Esophagus squamous epithelium (tissue), 4 donors: ENCODE data around the gene CNST.

Experiments used
- POLR2A ChIP-seq, 4 donors: fragments of 450-650 bp; IDR thresholded peaks; one replicate each; pipeline ENCODE4 v1.6.1; 2017; ENCODE audit warnings: antibody characterized with exemption in 4 of 4, mild to moderate bottlenecking in 4 of 4, moderate library complexity in 3 of 4
- TF ChIP-seq, protein P1 (sequence below), 6 experiments: fragments of 450-650 bp in 4 of 6; fragments of 200-600 bp in 2 of 6; sonication (generic) in 2 of 6; IDR thresholded peaks; one replicate each; pipeline ENCODE4 v1.5.1; 2016 to 2019; ENCODE audit warnings: antibody characterized with exemption in 6 of 6, mild to moderate bottlenecking in 4 of 6, moderate library complexity in 4 of 6

DNA sequence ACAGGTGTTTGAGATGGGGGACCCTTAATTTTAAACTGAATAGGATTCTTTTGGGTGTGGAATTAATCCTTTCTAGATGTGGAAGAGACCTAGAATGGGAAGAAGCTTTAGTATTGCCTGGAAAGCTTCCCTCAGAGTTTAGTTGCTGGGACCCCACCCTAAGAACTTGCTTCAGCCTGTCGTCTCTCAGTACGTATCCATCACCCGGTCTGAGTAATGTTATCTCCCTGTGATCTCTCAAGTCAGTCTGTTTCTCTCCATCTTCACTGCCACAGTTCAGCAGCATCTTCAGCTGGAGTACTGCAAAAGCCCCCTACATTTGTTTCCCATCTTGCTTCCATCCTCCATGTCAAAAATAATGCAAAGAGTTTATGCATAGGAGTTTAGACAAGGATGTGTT is 28.9 kb downstream of the CNST start:
- TF ChIP-seq, protein P1, sequence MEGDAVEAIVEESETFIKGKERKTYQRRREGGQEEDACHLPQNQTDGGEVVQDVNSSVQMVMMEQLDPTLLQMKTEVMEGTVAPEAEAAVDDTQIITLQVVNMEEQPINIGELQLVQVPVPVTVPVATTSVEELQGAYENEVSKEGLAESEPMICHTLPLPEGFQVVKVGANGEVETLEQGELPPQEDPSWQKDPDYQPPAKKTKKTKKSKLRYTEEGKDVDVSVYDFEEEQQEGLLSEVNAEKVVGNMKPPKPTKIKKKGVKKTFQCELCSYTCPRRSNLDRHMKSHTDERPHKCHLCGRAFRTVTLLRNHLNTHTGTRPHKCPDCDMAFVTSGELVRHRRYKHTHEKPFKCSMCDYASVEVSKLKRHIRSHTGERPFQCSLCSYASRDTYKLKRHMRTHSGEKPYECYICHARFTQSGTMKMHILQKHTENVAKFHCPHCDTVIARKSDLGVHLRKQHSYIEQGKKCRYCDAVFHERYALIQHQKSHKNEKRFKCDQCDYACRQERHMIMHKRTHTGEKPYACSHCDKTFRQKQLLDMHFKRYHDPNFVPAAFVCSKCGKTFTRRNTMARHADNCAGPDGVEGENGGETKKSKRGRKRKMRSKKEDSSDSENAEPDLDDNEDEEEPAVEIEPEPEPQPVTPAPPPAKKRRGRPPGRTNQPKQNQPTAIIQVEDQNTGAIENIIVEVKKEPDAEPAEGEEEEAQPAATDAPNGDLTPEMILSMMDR (IDR thresholded peaks at IDR 0.05) = no peak
- no peak for TF ChIP-seq POLR2A (IDR thresholded peaks at IDR 0.05)
